Aorta (tissue), 5 donors: ENCODE results near the gene WDR35. TPM values are rescaled to one million over a fixed set of nuclear protein-coding genes. Genes with fewer than 3 reads are reported as not detected.

Experiments used
- ATAC-seq: fragments of 200-7000 bp; cut with Tn5 transposase; one replicate; pipeline ENCODE4 v1.9.1; 2022; ENCODE audit warnings: moderate library complexity; ENCODE audit not compliant: low FRiP score
- DNase-seq, 2 donors: peaks; one replicate each; pipeline ENCODE4 v3.0.0-alpha.2; 2020
- H3K27ac ChIP-seq, 2 donors: one replicate each; pipeline ENCODE4 v1.5.1; 2013; ENCODE audit warnings: low read length in 2 of 2, mild to moderate bottlenecking in 2 of 2, moderate library complexity in 2 of 2, control low read depth in 1 of 2, inconsistent platforms in 1 of 2, low read depth in 1 of 2
- H3K27me3 ChIP-seq, 2 donors: one replicate each; pipeline ENCODE4 v1.6.1; 2013; ENCODE audit warnings: control low read depth in 1 of 2, low read length in 1 of 2, mild to moderate bottlenecking in 1 of 2, moderate library complexity in 1 of 2; ENCODE audit not compliant: insufficient read depth in 2 of 2, control insufficient read depth in 1 of 2
- H3K36me3 ChIP-seq, 2 donors: one replicate each; pipeline ENCODE4 v1.6.1; 2013; ENCODE audit warnings: control low read depth in 1 of 2, low read length in 1 of 2, mild to moderate bottlenecking in 1 of 2; ENCODE audit not compliant: insufficient read depth in 2 of 2, control insufficient read depth in 1 of 2
- H3K4me1 ChIP-seq, 2 donors: one replicate each; pipeline ENCODE4 v1.6.1; 2013; ENCODE audit warnings: low read length in 2 of 2, control low read depth in 1 of 2, mild to moderate bottlenecking in 1 of 2, moderate library complexity in 1 of 2; ENCODE audit not compliant: insufficient read depth in 2 of 2, control insufficient read depth in 1 of 2
- H3K4me3 ChIP-seq, 2 donors: one replicate each; pipeline ENCODE4 v1.5.1; 2013; ENCODE audit warnings: low read length in 2 of 2, control low read depth in 1 of 2, mild to moderate bottlenecking in 1 of 2
- H3K9me3 ChIP-seq: one replicate; pipeline ENCODE4 v1.6.1; 2013; ENCODE audit warnings: mild to moderate bottlenecking, low read length; ENCODE audit not compliant: control insufficient read depth
- WGBS, 2 donors: extraction: QIAGEN DNeasy Blood & Tissue Kit; methylation state at CpG; one replicate each; pipeline ENCODE4 v1.1.7; 2013; 5-methylcytosine and 5-hydroxymethylcytosine counted together
- intact Hi-C, 2 donors: fragments of 100-400 bp; cut with DNase I; formaldehyde crosslinking; loops; one replicate each; pipeline versions ENCODE4 v1.14.2 to v1.15.0; 2022
- long read RNA-seq, 2 donors: library from polyadenylated mRNA; unstranded; transcript quantifications; one replicate each; pipeline ENCODE4 v2.0.0, GENCODE V29; 2020 to 2021
- polyA plus RNA-seq, 2 donors: library from polyadenylated mRNA; stranded (reverse); fragments of 200-250 nt; gene quantifications; one replicate each; pipeline ENCODE4 v1.2.3, GENCODE V29; 2013
- total RNA-seq, 2 donors: library from RNA; stranded (reverse); fragmentation: NEBNext Ultra II Directional; extraction: Animal tissue kit (Norgen Biotek cat#: 25700); gene quantifications; one replicate each; pipeline ENCODE4 v1.2.1, GENCODE V29; 2021
- donor health status: healthy with polysubstance abuse.
- donor health status: Bipolar disorder and iron deficiency.
- donor health status: DM: no; HTN: no; CAD: no.
- donor health status: DM: no; HTN: no; CAD: no.
- donor health status: DM: yes; HTN: yes; CAD: no.

The WDR35 gene
- total RNA-seq: 1 to 10 TPM; 7.5 to 9.8 TPM
- 1 to 10 TPM; 1.9 to 5.9 TPM for polyA plus RNA-seq
- long read RNA-seq, donor 1, partial matches to known transcripts: 2 of 5 reads
- long read RNA-seq, donor 1, other reads (novel, unspliced or antisense): 3 of 5 reads
- long read RNA-seq, donor 2, full-length matches to known transcripts: 1 of 7 reads
- long read RNA-seq, donor 2, partial matches to known transcripts: 2 of 7 reads
- long read RNA-seq, donor 2, other reads (novel, unspliced or antisense): 4 of 7 reads

- Histone ChIP-seq H3K9me3 (no peaks in the 10 kb centered on the region), H3K27ac (peak within 1 kb of the TSS in 1 of 2 donors; percentile 72), H3K36me3 (no peaks in the 10 kb centered on the region), H3K4me3 (peak within 1 kb of the TSS; percentile 43 to 81), H3K27me3 (no peaks in the 10 kb centered on the region), H3K4me1 (no peaks in the 10 kb centered on the region)
- intact Hi-C loops: loop anchor here in 1 of 2 donors (2.0 kb wide), 1 partner anchor 23 kb away; the partner anchor contains the start of gene MATN3
- peak; percentile 94 to 97 for DNase-seq
- peak; percentile 98 for ATAC-seq
- 0% methylated on average over 69 to 70 of the region's 70 CpGs for WGBS, 2 donors
These were observed at the start of gene WDR35 for GRCh38 chr2:19989667-19990415. Gene WDR35, minus strand, starts transcription at chr2:19990105. Its CDS starts 90 bp downstream, at chr2:19990015.

DNA sequence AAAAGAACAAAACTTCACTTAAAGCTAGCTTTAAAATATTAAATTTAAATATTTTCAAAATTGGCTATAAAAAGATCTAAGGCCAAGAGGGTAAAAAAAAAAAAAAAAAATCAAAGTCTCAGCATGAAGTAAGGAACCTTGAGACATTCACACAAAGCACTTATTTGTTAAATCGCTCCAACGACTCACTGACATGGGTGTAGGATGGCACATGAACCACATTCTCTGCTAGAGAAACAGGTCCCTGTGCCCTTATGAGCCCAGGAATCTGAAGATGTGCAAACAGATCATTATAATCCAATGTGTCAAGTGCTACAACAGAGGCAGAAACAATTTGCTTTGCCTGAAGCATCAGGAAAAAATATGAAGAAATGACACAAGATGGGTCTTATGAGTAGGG, 47.8 kb upstream of the WDR35 start:
- no peak for DNase-seq
- 65 to 75% methylated on average over 2 of the region's 2 CpGs for WGBS, 2 donors
- no peak for ATAC-seq
- intact Hi-C loops: no loop called here
- no peaks in the 10 kb centered on the region for H3K27me3 ChIP-seq
- no peaks in the 10 kb centered on the region for H3K9me3 ChIP-seq
- peaks cover 0 to 5% of the 10 kb centered on the region in 2 donors for H3K4me1 ChIP-seq
- H3K4me3 ChIP-seq: no peak overlapping the region
- peaks cover 10 to 21% of the 10 kb centered on the region in 2 donors for H3K36me3 ChIP-seq
- no peak overlapping the region for H3K27ac ChIP-seq

GRCh38 chr2:20035955-20036666, 46.2 kb upstream of the WDR35 start:
- WGBS, 2 donors: 60 to 71% methylated on average over 4 of the region's 4 CpGs
- no peaks in the 10 kb centered on the region for H3K9me3 ChIP-seq
- no peak for ATAC-seq
- H3K36me3 ChIP-seq: peaks cover 10 to 25% of the 10 kb centered on the region in 2 donors
- H3K4me3 ChIP-seq: no peak overlapping the region
- H3K27me3 ChIP-seq: no peaks in the 10 kb centered on the region
- H3K27ac ChIP-seq: peak overlapping the region in 1 of 2 donors; percentile 38
- H3K4me1 ChIP-seq: peaks cover 0 to 2% of the 10 kb centered on the region in 2 donors
- intact Hi-C loops: no loop called here
- DNase-seq: no peak

GRCh38 chr2:20034821-20035220, 44.9 kb upstream of the WDR35 start:
- Histone ChIP-seq H3K36me3 (peaks cover 10 to 22% of the 10 kb centered on the region in 2 donors), H3K4me3 (no peak overlapping the region), H3K27ac (no peak overlapping the region), H3K4me1 (peaks cover 0 to 2% of the 10 kb centered on the region in 2 donors), H3K9me3 (no peaks in the 10 kb centered on the region), H3K27me3 (no peaks in the 10 kb centered on the region)
- WGBS, 2 donors: 69 to 76% methylated on average over 2 of the region's 2 CpGs
- ATAC-seq (no peak), DNase-seq (no peak)
- intact Hi-C loops: no loop called here

- Histone ChIP-seq H3K27me3 (no peaks in the 10 kb centered on the region), H3K4me1 (peaks cover 0 to 2% of the 10 kb centered on the region in 2 donors), H3K9me3 (no peaks in the 10 kb centered on the region), H3K27ac (no peak overlapping the region), H3K36me3 (peaks cover 10 to 22% of the 10 kb centered on the region in 2 donors), H3K4me3 (no peak overlapping the region)
- ATAC-seq (no peak), DNase-seq (no peak)
- intact Hi-C loops: no loop called here
- WGBS, 2 donors: 66 to 70% methylated on average over 4 of the region's 4 CpGs
These were observed 44.3 kb upstream of the WDR35 start for GRCh38 chr2:20034218-20034617.

DNA sequence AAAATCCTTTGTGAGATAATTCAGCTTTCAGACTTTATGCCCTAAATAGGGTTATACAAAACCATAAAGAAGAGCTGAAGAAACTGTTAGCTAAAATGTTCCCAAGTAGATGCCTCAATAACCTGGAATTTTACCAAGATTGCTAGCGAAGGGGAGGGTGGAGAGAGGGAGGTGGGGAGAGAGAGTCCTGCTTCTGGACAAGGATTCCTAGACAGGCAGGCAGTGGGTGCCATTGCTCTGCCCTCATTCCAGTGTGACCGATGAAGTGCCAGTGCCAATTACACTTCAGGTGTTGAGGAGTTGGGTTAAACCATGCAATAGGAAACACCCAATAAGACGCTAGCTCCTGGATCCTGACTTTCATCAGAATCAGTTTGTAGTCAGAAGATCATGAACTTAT, 43.4 kb upstream of the WDR35 start:
- DNase-seq (no peak), ATAC-seq (no peak)
- 79 to 84% methylated on average over 3 of the region's 3 CpGs for WGBS, 2 donors
- intact Hi-C loops: no loop called here
- H3K27me3 ChIP-seq: no peaks in the 10 kb centered on the region
- H3K9me3 ChIP-seq: no peaks in the 10 kb centered on the region
- H3K27ac ChIP-seq: no peak overlapping the region
- no peak overlapping the region for H3K4me3 ChIP-seq
- H3K36me3 ChIP-seq: peaks cover 13 to 24% of the 10 kb centered on the region in 2 donors
- peaks cover 0 to 2% of the 10 kb centered on the region in 2 donors for H3K4me1 ChIP-seq

GRCh38 chr2:20030224-20030623, 40.3 kb upstream of the WDR35 start:
- no peak for DNase-seq
- no peaks in the 10 kb centered on the region for H3K27me3 ChIP-seq
- H3K9me3 ChIP-seq: no peaks in the 10 kb centered on the region
- H3K27ac ChIP-seq: no peak overlapping the region
- intact Hi-C loops: no loop called here
- no peak for ATAC-seq
- no peaks in the 10 kb centered on the region for H3K4me1 ChIP-seq
- WGBS, 2 donors: 91 to 94% methylated on average over 6 of the region's 6 CpGs
- no peak overlapping the region for H3K4me3 ChIP-seq
- peaks cover 11 to 23% of the 10 kb centered on the region in 2 donors for H3K36me3 ChIP-seq

DNA sequence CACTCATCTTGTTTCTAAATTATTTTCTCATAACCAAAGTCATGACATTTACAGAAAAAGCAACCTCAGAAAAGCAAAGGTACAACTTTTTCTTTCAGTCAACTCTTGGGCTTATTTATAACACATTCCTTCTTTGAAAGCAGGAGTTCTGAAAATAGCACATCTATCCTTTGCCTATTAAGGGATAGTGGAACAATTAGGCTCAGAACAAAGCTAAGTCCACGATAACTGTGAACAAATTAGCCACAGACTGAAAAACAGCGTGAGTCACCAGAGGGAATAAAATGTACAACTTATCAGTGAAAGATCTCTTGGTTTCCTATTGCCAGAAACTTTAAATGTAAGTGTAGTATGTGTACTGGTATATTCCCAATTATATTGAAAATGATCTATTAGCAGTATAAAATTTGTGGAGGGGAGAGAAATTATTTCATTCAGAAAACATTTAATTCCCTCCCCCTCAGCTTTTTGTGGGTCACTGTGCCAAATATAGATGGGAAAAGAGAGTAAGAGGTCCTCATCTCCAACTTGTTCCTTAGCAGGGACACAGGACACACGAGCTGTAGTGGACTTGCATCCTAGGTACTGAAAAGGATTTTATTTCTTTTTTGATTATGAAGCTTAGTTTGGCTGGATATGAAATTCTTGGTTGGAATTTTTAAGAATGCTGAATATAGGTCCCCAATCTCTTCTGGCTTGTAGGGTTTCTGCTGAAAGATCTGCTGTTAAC, 38.0 kb upstream of the WDR35 start:
- intact Hi-C loops: no loop called here
- H3K27ac ChIP-seq: peak overlapping the region; percentile 49 to 68
- no peaks in the 10 kb centered on the region for H3K27me3 ChIP-seq
- ATAC-seq: peak; percentile 60
- WGBS, 2 donors: 6 to 8% methylated on average over 3 of the region's 3 CpGs
- H3K4me1 ChIP-seq: no peaks in the 10 kb centered on the region
- no peaks in the 10 kb centered on the region for H3K9me3 ChIP-seq
- H3K4me3 ChIP-seq: peak overlapping the region in 1 of 2 donors; percentile 10
- peaks cover 2 to 7% of the 10 kb centered on the region in 2 donors for H3K36me3 ChIP-seq
- no peak for DNase-seq
